Measurements from ENCODE around the gene COQ5. TPM values are rescaled to one million over a fixed set of nuclear protein-coding genes. Genes with fewer than 3 reads are reported as not detected.

COQ5 gene
- total RNA-seq, 1 experiment from 2014 or later = 35.1 TPM

DNA sequence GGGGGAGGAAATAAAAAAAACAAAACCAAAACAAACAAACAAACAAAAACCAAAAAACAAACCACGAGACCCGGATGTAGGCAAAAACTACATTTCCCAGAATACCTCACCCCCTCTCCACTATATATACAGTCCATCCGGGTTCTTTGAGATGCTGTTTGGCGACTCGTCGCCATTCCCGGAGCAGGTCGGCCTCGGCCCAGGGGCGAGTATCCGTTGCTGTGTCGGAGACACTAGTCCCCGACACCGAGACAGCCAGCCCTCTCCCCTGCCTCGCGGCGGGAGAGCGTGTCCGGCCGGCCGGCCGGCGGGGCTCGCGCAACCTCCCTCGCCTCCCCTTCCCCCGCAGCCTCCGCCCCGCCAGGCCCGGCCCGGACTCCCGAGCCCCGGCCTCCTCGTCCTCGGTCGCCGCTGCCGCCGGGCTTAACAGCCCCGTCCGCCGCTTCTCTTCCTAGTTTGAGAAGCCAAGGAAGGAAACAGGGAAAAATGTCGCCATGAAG, 5.3 kb upstream of the COQ5 start, which contains the start of gene RNF10:
Gene RNF10, plus strand, starts transcription at position 154 of the 500 bp plus-strand sequence. CDS start 456 bp downstream, outside the sequence.
- DNase-seq (ENCODE audit: low spot score) = peak; percentile 66
- ATAC-seq = peak; percentile 78
- Mint-ChIP-seq H3K27me3 (ENCODE audit: low read depth) (no peaks in the 10 kb centered on the region), H3K4me1 (peaks cover 40% of the 10 kb centered on the region), H3K27ac (peak within 1 kb of the TSS; percentile 84), H3K36me3 (peaks cover 15% of the 10 kb centered on the region), H3K4me3 (peak within 1 kb of the TSS; percentile 90), H3K9me3 (no peaks in the 10 kb centered on the region)
- ChIA-PET CTCF (interaction anchor here (1.0 to 1.2 kb wide), 2 partner anchors 35 to 95 kb away, joined by 3 to 4 read pairs; no protein-coding TSS in a partner anchor), POLR2A (interaction anchor here (1.4 kb wide), 1 partner anchor 38 kb away, joined by 7 read pairs; the partner anchor contains the start of gene DYNLL1)
- TF ChIP-seq ZBTB43 (CRISPR knock-in tag; IDR thresholded peaks at IDR 0.05) = no peak
- no peak for TF ChIP-seq CTCF (IDR thresholded peaks at IDR 0.05)
- TF ChIP-seq FOXP4 (CRISPR knock-in tag; IDR thresholded peaks at IDR 0.05) = 0 out of 2 replicates have a peak, but pooled peaks have one; percentile 33
- TF ChIP-seq, protein P1, sequence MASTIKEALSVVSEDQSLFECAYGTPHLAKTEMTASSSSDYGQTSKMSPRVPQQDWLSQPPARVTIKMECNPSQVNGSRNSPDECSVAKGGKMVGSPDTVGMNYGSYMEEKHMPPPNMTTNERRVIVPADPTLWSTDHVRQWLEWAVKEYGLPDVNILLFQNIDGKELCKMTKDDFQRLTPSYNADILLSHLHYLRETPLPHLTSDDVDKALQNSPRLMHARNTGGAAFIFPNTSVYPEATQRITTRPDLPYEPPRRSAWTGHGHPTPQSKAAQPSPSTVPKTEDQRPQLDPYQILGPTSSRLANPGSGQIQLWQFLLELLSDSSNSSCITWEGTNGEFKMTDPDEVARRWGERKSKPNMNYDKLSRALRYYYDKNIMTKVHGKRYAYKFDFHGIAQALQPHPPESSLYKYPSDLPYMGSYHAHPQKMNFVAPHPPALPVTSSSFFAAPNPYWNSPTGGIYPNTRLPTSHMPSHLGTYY (CRISPR knock-in tag; IDR thresholded peaks at IDR 0.05) = no peak
- TF ChIP-seq, protein P2, sequence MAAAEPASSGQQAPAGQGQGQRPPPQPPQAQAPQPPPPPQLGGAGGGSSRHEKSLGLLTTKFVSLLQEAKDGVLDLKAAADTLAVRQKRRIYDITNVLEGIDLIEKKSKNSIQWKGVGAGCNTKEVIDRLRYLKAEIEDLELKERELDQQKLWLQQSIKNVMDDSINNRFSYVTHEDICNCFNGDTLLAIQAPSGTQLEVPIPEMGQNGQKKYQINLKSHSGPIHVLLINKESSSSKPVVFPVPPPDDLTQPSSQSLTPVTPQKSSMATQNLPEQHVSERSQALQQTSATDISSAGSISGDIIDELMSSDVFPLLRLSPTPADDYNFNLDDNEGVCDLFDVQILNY (CRISPR knock-in tag; IDR thresholded peaks at IDR 0.05) = no peak
- 0 out of 2 replicates have a peak, but pooled peaks have one; percentile 45 for TF ChIP-seq ELF4 (CRISPR knock-in tag; IDR thresholded peaks at IDR 0.05; ENCODE audit: low read depth)

GRCh38 chr12:120532701-120533238, 3.8 kb upstream of the COQ5 start:
- ChIA-PET CTCF (interaction anchor here (0.6 kb wide), 1 partner anchor 38 kb away, joined by 3 read pairs; no protein-coding TSS in a partner anchor), POLR2A (no interaction called here)
- H3K4me1 Mint-ChIP-seq = peaks cover 31% of the 10 kb centered on the region
- no peaks in the 10 kb centered on the region for H3K27me3 Mint-ChIP-seq (ENCODE audit: low read depth)
- no peak for DNase-seq (ENCODE audit: low spot score)
- no peak overlapping the region for H3K27ac Mint-ChIP-seq
- no peaks in the 10 kb centered on the region for H3K9me3 Mint-ChIP-seq
- H3K4me3 Mint-ChIP-seq = no peak overlapping the region
- ATAC-seq = no peak
- H3K36me3 Mint-ChIP-seq = peaks cover 12% of the 10 kb centered on the region
- TF ChIP-seq JAZF1 (CRISPR knock-in tag; IDR thresholded peaks at IDR 0.05) (no peak), FOXP4 (CRISPR knock-in tag; IDR thresholded peaks at IDR 0.05) (no peak), NFYB (CRISPR knock-in tag; conservative IDR thresholded peaks at IDR 0.05; ENCODE audit: low read depth) (no peak)
- TF ChIP-seq, protein P3, sequence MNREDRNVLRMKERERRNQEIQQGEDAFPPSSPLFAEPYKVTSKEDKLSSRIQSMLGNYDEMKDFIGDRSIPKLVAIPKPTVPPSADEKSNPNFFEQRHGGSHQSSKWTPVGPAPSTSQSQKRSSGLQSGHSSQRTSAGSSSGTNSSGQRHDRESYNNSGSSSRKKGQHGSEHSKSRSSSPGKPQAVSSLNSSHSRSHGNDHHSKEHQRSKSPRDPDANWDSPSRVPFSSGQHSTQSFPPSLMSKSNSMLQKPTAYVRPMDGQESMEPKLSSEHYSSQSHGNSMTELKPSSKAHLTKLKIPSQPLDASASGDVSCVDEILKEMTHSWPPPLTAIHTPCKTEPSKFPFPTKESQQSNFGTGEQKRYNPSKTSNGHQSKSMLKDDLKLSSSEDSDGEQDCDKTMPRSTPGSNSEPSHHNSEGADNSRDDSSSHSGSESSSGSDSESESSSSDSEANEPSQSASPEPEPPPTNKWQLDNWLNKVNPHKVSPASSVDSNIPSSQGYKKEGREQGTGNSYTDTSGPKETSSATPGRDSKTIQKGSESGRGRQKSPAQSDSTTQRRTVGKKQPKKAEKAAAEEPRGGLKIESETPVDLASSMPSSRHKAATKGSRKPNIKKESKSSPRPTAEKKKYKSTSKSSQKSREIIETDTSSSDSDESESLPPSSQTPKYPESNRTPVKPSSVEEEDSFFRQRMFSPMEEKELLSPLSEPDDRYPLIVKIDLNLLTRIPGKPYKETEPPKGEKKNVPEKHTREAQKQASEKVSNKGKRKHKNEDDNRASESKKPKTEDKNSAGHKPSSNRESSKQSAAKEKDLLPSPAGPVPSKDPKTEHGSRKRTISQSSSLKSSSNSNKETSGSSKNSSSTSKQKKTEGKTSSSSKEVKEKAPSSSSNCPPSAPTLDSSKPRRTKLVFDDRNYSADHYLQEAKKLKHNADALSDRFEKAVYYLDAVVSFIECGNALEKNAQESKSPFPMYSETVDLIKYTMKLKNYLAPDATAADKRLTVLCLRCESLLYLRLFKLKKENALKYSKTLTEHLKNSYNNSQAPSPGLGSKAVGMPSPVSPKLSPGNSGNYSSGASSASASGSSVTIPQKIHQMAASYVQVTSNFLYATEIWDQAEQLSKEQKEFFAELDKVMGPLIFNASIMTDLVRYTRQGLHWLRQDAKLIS (CRISPR knock-in tag; IDR thresholded peaks at IDR 0.05; ENCODE audit: borderline replicate concordance) = no peak
- TF ChIP-seq, protein P4, sequence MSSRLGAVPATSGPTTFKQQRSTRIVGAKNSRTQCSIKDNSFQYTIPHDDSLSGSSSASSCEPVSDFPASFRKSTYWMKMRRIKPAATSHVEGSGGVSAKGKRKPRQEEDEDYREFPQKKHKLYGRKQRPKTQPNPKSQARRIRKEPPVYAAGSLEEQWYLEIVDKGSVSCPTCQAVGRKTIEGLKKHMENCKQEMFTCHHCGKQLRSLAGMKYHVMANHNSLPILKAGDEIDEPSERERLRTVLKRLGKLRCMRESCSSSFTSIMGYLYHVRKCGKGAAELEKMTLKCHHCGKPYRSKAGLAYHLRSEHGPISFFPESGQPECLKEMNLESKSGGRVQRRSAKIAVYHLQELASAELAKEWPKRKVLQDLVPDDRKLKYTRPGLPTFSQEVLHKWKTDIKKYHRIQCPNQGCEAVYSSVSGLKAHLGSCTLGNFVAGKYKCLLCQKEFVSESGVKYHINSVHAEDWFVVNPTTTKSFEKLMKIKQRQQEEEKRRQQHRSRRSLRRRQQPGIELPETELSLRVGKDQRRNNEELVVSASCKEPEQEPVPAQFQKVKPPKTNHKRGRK (CRISPR knock-in tag; IDR thresholded peaks at IDR 0.05; ENCODE audit: borderline replicate concordance) = no peak
- TF ChIP-seq, protein P5, sequence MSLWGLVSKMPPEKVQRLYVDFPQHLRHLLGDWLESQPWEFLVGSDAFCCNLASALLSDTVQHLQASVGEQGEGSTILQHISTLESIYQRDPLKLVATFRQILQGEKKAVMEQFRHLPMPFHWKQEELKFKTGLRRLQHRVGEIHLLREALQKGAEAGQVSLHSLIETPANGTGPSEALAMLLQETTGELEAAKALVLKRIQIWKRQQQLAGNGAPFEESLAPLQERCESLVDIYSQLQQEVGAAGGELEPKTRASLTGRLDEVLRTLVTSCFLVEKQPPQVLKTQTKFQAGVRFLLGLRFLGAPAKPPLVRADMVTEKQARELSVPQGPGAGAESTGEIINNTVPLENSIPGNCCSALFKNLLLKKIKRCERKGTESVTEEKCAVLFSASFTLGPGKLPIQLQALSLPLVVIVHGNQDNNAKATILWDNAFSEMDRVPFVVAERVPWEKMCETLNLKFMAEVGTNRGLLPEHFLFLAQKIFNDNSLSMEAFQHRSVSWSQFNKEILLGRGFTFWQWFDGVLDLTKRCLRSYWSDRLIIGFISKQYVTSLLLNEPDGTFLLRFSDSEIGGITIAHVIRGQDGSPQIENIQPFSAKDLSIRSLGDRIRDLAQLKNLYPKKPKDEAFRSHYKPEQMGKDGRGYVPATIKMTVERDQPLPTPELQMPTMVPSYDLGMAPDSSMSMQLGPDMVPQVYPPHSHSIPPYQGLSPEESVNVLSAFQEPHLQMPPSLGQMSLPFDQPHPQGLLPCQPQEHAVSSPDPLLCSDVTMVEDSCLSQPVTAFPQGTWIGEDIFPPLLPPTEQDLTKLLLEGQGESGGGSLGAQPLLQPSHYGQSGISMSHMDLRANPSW (CRISPR knock-in tag; conservative IDR thresholded peaks at IDR 0.05; ENCODE audit: low read depth) = no peak
- TF ChIP-seq, protein P6, sequence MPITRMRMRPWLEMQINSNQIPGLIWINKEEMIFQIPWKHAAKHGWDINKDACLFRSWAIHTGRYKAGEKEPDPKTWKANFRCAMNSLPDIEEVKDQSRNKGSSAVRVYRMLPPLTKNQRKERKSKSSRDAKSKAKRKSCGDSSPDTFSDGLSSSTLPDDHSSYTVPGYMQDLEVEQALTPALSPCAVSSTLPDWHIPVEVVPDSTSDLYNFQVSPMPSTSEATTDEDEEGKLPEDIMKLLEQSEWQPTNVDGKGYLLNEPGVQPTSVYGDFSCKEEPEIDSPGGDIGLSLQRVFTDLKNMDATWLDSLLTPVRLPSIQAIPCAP (CRISPR knock-in tag; IDR thresholded peaks at IDR 0.05) = no peak
